RWPE2 (cell line): ENCODE results near the gene FAM219A.

Source experiments
- ATAC-seq: fragments of 200-7000 bp; cut with Tn5 transposase; 3 replicates; pipeline ENCODE4 v1.9.1; 2021; ENCODE audit warnings: low read depth
- DNase-seq: peaks from one replicate; pipeline ENCODE4 v3.0.0-alpha.2; 2020; ENCODE audit warnings: low spot score
- H3K27ac ChIP-seq: fragments of 450-650 bp; 2 replicates; pipeline ENCODE4 v1.5.1; 2017; ENCODE audit warnings: mild to moderate bottlenecking; ENCODE audit not compliant: poor library complexity, severe bottlenecking
- H3K27me3 ChIP-seq: fragments of 250-450 bp; sonication (Bioruptor Pico); 2 replicates; pipeline ENCODE4 v1.5.1; 2021; ENCODE audit warnings: mild to moderate bottlenecking, moderate library complexity; ENCODE audit not compliant: insufficient read depth, poor library complexity, severe bottlenecking
- H3K36me3 ChIP-seq: fragments of 250-450 bp; sonication (Bioruptor Pico); 2 replicates; pipeline ENCODE4 v1.5.1; 2020; ENCODE audit warnings: low read depth, mild to moderate bottlenecking, moderate library complexity
- H3K4me1 ChIP-seq: fragments of 250-450 bp; sonication (Bioruptor Pico); 2 replicates; pipeline ENCODE4 v1.5.1; 2021; ENCODE audit warnings: mild to moderate bottlenecking, moderate library complexity; ENCODE audit not compliant: insufficient read depth, poor library complexity, severe bottlenecking
- H3K4me3 ChIP-seq: fragments of 250-450 bp; sonication (Bioruptor Pico); 2 replicates; pipeline ENCODE4 v1.5.1; 2021; ENCODE audit warnings: mild to moderate bottlenecking, moderate library complexity; ENCODE audit not compliant: severe bottlenecking
- H3K9me3 ChIP-seq: fragments of 250-450 bp; sonication (Bioruptor Pico); 2 replicates; pipeline ENCODE4 v1.5.1; 2021; ENCODE audit warnings: mild to moderate bottlenecking, moderate library complexity; ENCODE audit not compliant: severe bottlenecking
- CTCF ChIP-seq: fragments of 450-650 bp; IDR thresholded peaks from one replicate; pipeline ENCODE4 v1.5.1; 2017; ENCODE audit warnings: mild to moderate bottlenecking, moderate library complexity; ENCODE audit not compliant: poor library complexity, severe bottlenecking

The FAM219A gene

GRCh38 chr9:34426347-34427074 is 31.9 kb downstream of the FAM219A start:
- H3K27me3 ChIP-seq: no peaks in the 10 kb centered on the region
- DNase-seq (no peak), ATAC-seq (no peak)
- H3K4me3 ChIP-seq: no peak overlapping the region
- no peaks in the 10 kb centered on the region for H3K4me1 ChIP-seq
- no peaks in the 10 kb centered on the region for H3K36me3 ChIP-seq
- TF ChIP-seq CTCF: no peak
- H3K9me3 ChIP-seq: no peaks in the 10 kb centered on the region
- no peak overlapping the region for H3K27ac ChIP-seq

- Histone ChIP-seq H3K27ac (no peak overlapping the region), H3K27me3 (no peaks in the 10 kb centered on the region), H3K4me1 (no peaks in the 10 kb centered on the region), H3K9me3 (no peaks in the 10 kb centered on the region), H3K36me3 (no peaks in the 10 kb centered on the region), H3K4me3 (no peak overlapping the region)
- TF ChIP-seq CTCF: no peak
- ATAC-seq (no peak), DNase-seq (no peak)
Measured at GRCh38 chr9:34419716-34420504, 38.5 kb downstream of the FAM219A start.

- H3K4me3 ChIP-seq: no peak overlapping the region
- no peak for DNase-seq
- no peaks in the 10 kb centered on the region for H3K36me3 ChIP-seq
- H3K4me1 ChIP-seq: no peaks in the 10 kb centered on the region
- H3K27ac ChIP-seq: no peak overlapping the region
- H3K9me3 ChIP-seq: no peaks in the 10 kb centered on the region
- TF ChIP-seq CTCF: no peak
- no peak for ATAC-seq
- H3K27me3 ChIP-seq: no peaks in the 10 kb centered on the region
Measured at GRCh38 chr9:34417734-34418133, 40.6 kb downstream of the FAM219A start.

GRCh38 chr9:34413231-34413852 is 45.0 kb downstream of the FAM219A start:
- DNase-seq: no peak

More at GRCh38 chr9:34413231-34413852, 45.0 kb downstream of the FAM219A start:
- no peak overlapping the region for H3K4me3 ChIP-seq
- H3K27me3 ChIP-seq: no peaks in the 10 kb centered on the region
- no peaks in the 10 kb centered on the region for H3K9me3 ChIP-seq
- no peak; the same call in 2 of the 3 replicates for ATAC-seq
- H3K27ac ChIP-seq: no peak overlapping the region
- no peaks in the 10 kb centered on the region for H3K36me3 ChIP-seq
- H3K4me1 ChIP-seq: no peaks in the 10 kb centered on the region
- no peak for TF ChIP-seq CTCF
